GM12878 (cell line): ENCODE results near the gene A1BG. TPM values are rescaled to one million over a fixed set of nuclear protein-coding genes. Genes with fewer than 3 reads are reported as not detected.

Experiments used
- ATAC-seq: fragments of 200-7000 bp; cut with Tn5 transposase; 3 replicates; pipeline ENCODE4 v1.9.1; 2020; ENCODE audit warnings: mild to moderate bottlenecking, moderate library complexity
- BruUV-seq: library from RNA; stranded (reverse); fragments of 400-500 nt; replicated peaks from 2 replicates; lab custom pipeline; 2021; lab: Mats Ljungman, UMichigan
- CTCF ChIA-PET: fragments of 300-600 bp; sonication (Branson Sonifier 250); formaldehyde crosslinking; extraction: SDS; loops from one replicate; lab custom pipeline; 2021; ENCODE audit warnings: inconsistent platforms; lab: Yijun Ruan, JAX
- POLR2A ChIA-PET: fragments of 350-600 bp; formaldehyde crosslinking; extraction: SDS; loops from one replicate; lab custom pipeline; 2021; ENCODE audit warnings: inconsistent platforms; lab: Charles Lee
- RAD21 ChIA-PET: fragments of 300-600 bp; sonication (Branson Sonifier 250); formaldehyde crosslinking; loops from one replicate; lab custom pipeline; 2023; ENCODE audit warnings: antibody characterized with exemption; ENCODE audit not compliant: unreplicated experiment; lab: Charles Lee
- SMC1A ChIA-PET: fragments of 300-600 bp; sonication (Branson Sonifier 250); formaldehyde crosslinking; loops from one replicate; lab custom pipeline; 2023; ENCODE audit not compliant: unreplicated experiment, uncharacterized antibody; lab: Charles Lee
- DNase-seq: peaks from one replicate; pipeline ENCODE4 v3.0.0-alpha.2; 2011; ENCODE audit warnings: low read depth, low spot score
- FAIRE-seq: peaks from 3 replicates; lab custom pipeline; 2011; peaks lifted over from hg19 to GRCh38; lab: Jason Lieb, UNC
- H2AFZ ChIP-seq: 2 replicates; pipeline ENCODE4 v1.6.0; 2011; ENCODE audit warnings: low read depth, low read length, control low read depth; ENCODE audit not compliant: control insufficient read depth
- H3K27ac ChIP-seq: 2 replicates; pipeline ENCODE4 v1.5.1; 2011; ENCODE audit warnings: control low read depth; ENCODE audit not compliant: control insufficient read depth, insufficient read depth
- H3K27me3 ChIP-seq, 2 experiments: replicated peaks in 1 of 2; 2 replicates each; pipeline versions ENCODE4 v1.6.0 to v1.6.1; 2011; ENCODE audit warnings: low read length in 1 of 2; ENCODE audit not compliant: control insufficient read depth in 2 of 2, insufficient read depth in 2 of 2
- H3K36me3 ChIP-seq, 2 experiments: 2 replicates each; pipeline ENCODE4 v1.5.1; 2011; ENCODE audit warnings: low read length in 1 of 2; ENCODE audit not compliant: control insufficient read depth in 2 of 2, insufficient read depth in 2 of 2
- H3K4me1 ChIP-seq: 2 replicates; pipeline ENCODE4 v1.6.1; 2011; ENCODE audit warnings: mild to moderate bottlenecking, low read length, moderate library complexity, mixed read lengths; ENCODE audit not compliant: control insufficient read depth, insufficient read depth
- H3K4me2 ChIP-seq: 2 replicates; pipeline ENCODE4 v1.6.0; 2011; ENCODE audit warnings: control low read depth; ENCODE audit not compliant: control insufficient read depth, insufficient read depth
- H3K4me3 ChIP-seq: fragments of 200-600 bp; sonication (generic); 2 replicates; pipeline ENCODE4 v1.5.1; 2016
- H3K79me2 ChIP-seq: 2 replicates; pipeline ENCODE4 v1.6.0; 2011; ENCODE audit warnings: low read length; ENCODE audit not compliant: control insufficient read depth, insufficient read depth
- H3K9ac ChIP-seq: 2 replicates; pipeline ENCODE4 v1.8.0; 2011; ENCODE audit warnings: low read length, control low read depth, mixed read lengths; ENCODE audit not compliant: control insufficient read depth, insufficient read depth
- H3K9me3 ChIP-seq: replicated peaks from 3 replicates; pipeline ENCODE4 v1.5.1; 2011; ENCODE audit warnings: mild to moderate bottlenecking, low read length; ENCODE audit not compliant: control insufficient read depth, insufficient read depth
- H4K20me1 ChIP-seq: 2 replicates; pipeline ENCODE4 v1.6.0; 2011; ENCODE audit not compliant: control insufficient read depth, insufficient read depth
- CEBPB ChIP-seq, 2 experiments: fragments of 150-350 bp in 1 of 2; IDR thresholded peaks; 2 replicates each; pipeline ENCODE4 v1.6.1; 2012 to 2014; ENCODE audit warnings: low read depth in 2 of 2, low read length in 2 of 2, borderline replicate concordance in 1 of 2, inconsistent platforms in 1 of 2
- CREM ChIP-seq: IDR thresholded peaks from 2 replicates; pipeline ENCODE4 v1.6.1; 2014; ENCODE audit warnings: antibody characterized with exemption, low read depth
- HSF1 ChIP-seq: fragments of 150-350 bp; IDR thresholded peaks from 2 replicates; pipeline ENCODE4 v1.6.1; 2014; ENCODE audit warnings: mild to moderate bottlenecking, low read depth, low read length
- IKZF1 ChIP-seq: fragments of 450-650 bp; conservative IDR thresholded peaks from 2 replicates; pipeline ENCODE4 v1.6.1; 2017; ENCODE audit warnings: antibody characterized with exemption, mild to moderate bottlenecking
- NKRF ChIP-seq: fragments of 450-650 bp; conservative IDR thresholded peaks from 2 replicates; pipeline ENCODE4 v1.6.1; 2017; ENCODE audit warnings: mild to moderate bottlenecking, moderate library complexity
- POLR2AphosphoS2 ChIP-seq: IDR thresholded peaks from 2 replicates; pipeline ENCODE4 v1.6.1; 2011; ENCODE audit warnings: low read depth, mild to moderate bottlenecking, low read length, improper control_type of control experiment, moderate library complexity
- PRDM15 ChIP-seq: fragments of 450-650 bp; formaldehyde crosslinking; IDR thresholded peaks from 2 replicates; pipeline ENCODE4 v1.4.0; 2020; ENCODE audit warnings: mild to moderate bottlenecking, moderate library complexity
- RAD21 ChIP-seq: IDR thresholded peaks from 2 replicates; pipeline ENCODE4 v1.6.1; 2011; ENCODE audit warnings: mild to moderate bottlenecking, low read depth, low read length, moderate library complexity; ENCODE audit not compliant: insufficient read depth
- USF2 ChIP-seq: IDR thresholded peaks from 2 replicates; pipeline ENCODE4 v1.6.1; 2011; ENCODE audit warnings: low read depth, low read length, improper control_type of control experiment, borderline replicate concordance
- ZBED1 ChIP-seq: IDR thresholded peaks from 2 replicates; pipeline ENCODE4 v1.6.1; 2016; ENCODE audit warnings: borderline replicate concordance
- ZNF274 ChIP-seq: IDR thresholded peaks from one replicate; pipeline ENCODE4 v1.8.0; 2011; ENCODE audit not compliant: insufficient read length, insufficient read depth
- ZZZ3 ChIP-seq: IDR thresholded peaks from 2 replicates; pipeline ENCODE4 v1.6.1; 2011; ENCODE audit warnings: low read depth; ENCODE audit not compliant: control insufficient read depth, insufficient read length
- WGBS: methylation state at CpG from one replicate; pipeline ENCODE4 v1.1.6; 2016; ENCODE audit warnings: low lambda C conversion rate; ENCODE audit not compliant: insufficient replicate concordance, insufficient coverage; ENCODE audit errors: missing lambda C conversion rate; 5-methylcytosine and 5-hydroxymethylcytosine counted together
- in situ Hi-C: fragments of 300-500 bp; cut with MboI; formaldehyde crosslinking; loops from 9 replicates; pipeline ENCODE4 v1.14.3; 2018; ENCODE audit warnings: mixed read lengths
- intact Hi-C: fragments of 100-400 bp; cut with micrococcal nuclease; formaldehyde crosslinking; loops from one replicate; pipeline ENCODE4 v1.14.2; 2022; ENCODE audit not compliant: unreplicated experiment
- polyA plus RNA-seq, 11 experiments: library from polyadenylated mRNA; depleted of rRNA in 4 of 11; unstranded in 6 of 11; stranded (reverse) in 5 of 11; fragments of >200 nt; fragmentation: Nextera tagmentation in 4 of 11; fragmentation: Illumina TruSeq in 1 of 11; extraction: Ambion mirVana in 4 of 11; extraction: Trizol in 1 of 11; gene quantifications; 1 replicate in 1 of 11; 2 replicates in 10 of 11; pipeline versions ENCODE4 v1.2.1 to v1.2.3, GENCODE V29; 2011 to 2016; ENCODE audit warnings: inconsistent platforms in 2 of 11, missing spikeins in 2 of 11, low read depth in 1 of 11
- total RNA-seq, 4 experiments: library from RNA; depleted of rRNA in 3 of 4; stranded (reverse); fragments of >200 nt in 3 of 4; fragmentation: Illumina TruSeq in 1 of 4; extraction: Trizol in 1 of 4; gene quantifications; 2 replicates each; pipeline versions ENCODE4 v1.2.1 to v1.2.3, GENCODE V29; 2013 to 2021

The A1BG gene
- total and polyA plus RNA-seq, 10 of the 15 experiments (the other 5 are each of a cell fraction or from before 2014, with no cell fraction given): 0.34 to 29.6 (median 11.8) TPM

- TF ChIP-seq CEBPB (IDR thresholded peaks at IDR 0.05; ENCODE audit: borderline replicate concordance in 1 of 2, low read depth in 2 of 2, low read length in 2 of 2): no peak
- TF ChIP-seq CREM: peak; percentile 95
- TF ChIP-seq POLR2AphosphoS2: peak; percentile 96
- TF ChIP-seq ZNF274: no peak
- TF ChIP-seq RAD21: no peak
- peak; percentile 93 for TF ChIP-seq NKRF
- TF ChIP-seq USF2: no peak; the same call in 1 of the 2 replicates
Observed at GRCh38 chr19:58305065-58305931, 48.0 kb downstream of the A1BG start, which contains the start of gene ERVK3-1 (continued).

- Histone ChIP-seq H3K9ac (peak overlapping the region; percentile 6; the same call in 1 of the 2 replicates), H2AFZ (peak overlapping the region; percentile 93), H3K27me3 (no peaks in the 10 kb centered on the region), H3K27ac (peak overlapping the region; percentile 67), H3K36me3 (peaks cover 0 to 19% of the 10 kb centered on the region in 2 experiments; a peak in 3 of 4 replicates), H3K4me2 (peak overlapping the region; percentile 73), H3K9me3 (peaks cover 2% of the 10 kb centered on the region; the same call in 1 of the 3 replicates), H3K4me1 (0 out of 2 replicates have a peak, but pooled peaks cover 3% of the 10 kb centered on the region), H3K79me2 (peaks cover 24% of the 10 kb centered on the region), H3K4me3 (peak overlapping the region; percentile 63; the same call in 1 of the 2 replicates), H4K20me1 (no peaks in the 10 kb centered on the region)
- ChIA-PET CTCF (no interaction called here), POLR2A (interaction anchor here (0.7 to 1.0 kb wide), 3 partner anchors 22 to 159 kb away, joined by 3 to 5 read pairs (median 3); partner anchors contain the start of genes ZNF544 and ZSCAN22), RAD21 (interaction anchor here (0.8 kb wide), 1 partner anchor 17 kb away, joined by 3 read pairs; no protein-coding TSS in a partner anchor), SMC1A (no interaction called here)
- in situ Hi-C loops (no loop called here), intact Hi-C loops (loop anchor here (2.0 to 10.0 kb wide), 2 partner anchors 22 to 80 kb away; partner anchors contain the start of genes ZNF544 and ZSCAN22)
- ATAC-seq (peak; percentile 15), DNase-seq (no peak), FAIRE-seq (no peak)
- BruUV-seq: no TSS peak
- 25% methylated on average over 7 of the region's 7 CpGs for WGBS
- no peak for TF ChIP-seq PRDM15 (CRISPR knock-in tag)
- TF ChIP-seq HSF1: no peak
- no peak for TF ChIP-seq ZZZ3
- TF ChIP-seq IKZF1: no peak
- no peak for TF ChIP-seq ZBED1
Observed at GRCh38 chr19:58304748-58305064, 48.6 kb downstream of the A1BG start.
